ENCODE data around the gene S100A11.
A peak's percentile ranks its signal among the peaks of the same experiment; 100 is the strongest.

Gene S100A11

GRCh38 chr1:152038871-152039270, 2.1 kb upstream of the S100A11 start:
- no peak for DNase-seq

GRCh38 chr1:152035539-152036266, 1.1 kb downstream of the S100A11 start:
- DNase-seq: no peak

DNA sequence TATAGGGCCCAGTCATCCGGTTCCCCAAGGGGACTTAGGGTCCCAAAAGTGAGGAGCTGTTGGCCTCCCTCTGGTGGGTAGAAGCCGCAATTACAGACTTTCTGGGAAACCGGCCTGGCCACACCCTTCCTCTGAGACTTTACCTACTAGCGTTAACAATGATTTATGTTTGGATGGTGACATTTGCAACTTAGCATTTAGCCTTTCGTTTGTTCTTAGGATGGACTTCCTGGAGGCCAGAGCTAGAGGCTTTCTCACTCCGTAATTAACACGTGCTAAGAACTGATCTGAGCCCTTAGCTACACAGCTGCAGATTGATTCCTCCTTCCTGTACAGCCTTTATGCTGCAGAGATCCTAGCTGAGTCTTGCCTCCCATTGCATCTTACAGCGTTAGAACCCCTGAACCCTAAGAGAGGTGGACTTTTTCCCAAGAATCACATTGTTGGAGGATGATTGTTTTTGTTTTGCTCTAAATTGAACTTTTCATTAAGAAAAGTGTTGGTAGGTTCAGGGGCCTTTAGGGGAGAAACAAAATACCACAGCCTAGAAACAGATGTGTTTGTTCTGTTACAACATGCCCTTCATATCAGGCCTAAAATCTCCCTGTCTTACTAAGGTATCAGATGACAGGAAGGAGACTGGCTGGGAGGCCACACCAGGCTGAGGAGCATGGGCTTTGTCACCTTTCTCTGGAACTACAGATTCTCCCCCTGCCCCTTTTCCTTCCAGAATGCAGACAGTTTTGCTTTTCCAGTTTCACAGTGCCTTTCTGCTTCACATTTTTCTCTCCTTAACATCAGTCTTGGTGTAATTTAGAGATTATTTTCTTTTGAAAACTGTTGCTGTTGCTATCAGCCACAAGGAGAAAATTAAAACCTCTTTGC, 1.9 kb downstream of the S100A11 start:
- DNase-seq: peak; percentile 56

DNA sequence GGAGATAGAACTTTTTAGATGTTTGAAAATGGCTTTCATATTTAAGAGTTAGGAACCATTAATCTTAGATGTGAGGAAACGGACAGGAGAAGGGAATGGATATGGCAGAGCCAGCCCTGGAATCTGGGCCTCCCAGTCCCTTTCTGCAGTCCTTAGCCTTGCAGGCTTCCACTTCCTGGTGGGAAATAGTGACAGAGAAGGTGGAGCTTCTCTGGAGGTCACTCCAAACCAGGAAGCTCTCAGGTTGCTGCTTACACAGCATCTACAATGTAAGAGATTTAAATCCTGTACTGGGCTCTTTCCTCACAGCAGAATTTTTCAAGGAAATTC, 2.5 kb downstream of the S100A11 start:
- no peak for DNase-seq

DNA sequence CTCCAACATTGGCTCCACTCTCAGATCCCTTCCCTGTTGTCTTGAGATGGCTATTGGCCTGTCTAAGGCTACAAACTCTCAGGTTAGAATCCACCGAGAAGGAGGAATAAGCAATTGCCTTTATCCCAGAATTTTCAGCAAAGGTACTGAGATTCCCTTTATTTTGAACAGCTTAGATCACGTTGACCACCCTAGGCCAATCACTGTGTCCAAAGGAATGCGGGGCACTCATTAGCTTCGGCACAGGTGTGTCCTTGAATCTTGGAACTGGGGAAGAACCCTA, 6.9 kb downstream of the S100A11 start:
- DNase-seq: no peak

DNA sequence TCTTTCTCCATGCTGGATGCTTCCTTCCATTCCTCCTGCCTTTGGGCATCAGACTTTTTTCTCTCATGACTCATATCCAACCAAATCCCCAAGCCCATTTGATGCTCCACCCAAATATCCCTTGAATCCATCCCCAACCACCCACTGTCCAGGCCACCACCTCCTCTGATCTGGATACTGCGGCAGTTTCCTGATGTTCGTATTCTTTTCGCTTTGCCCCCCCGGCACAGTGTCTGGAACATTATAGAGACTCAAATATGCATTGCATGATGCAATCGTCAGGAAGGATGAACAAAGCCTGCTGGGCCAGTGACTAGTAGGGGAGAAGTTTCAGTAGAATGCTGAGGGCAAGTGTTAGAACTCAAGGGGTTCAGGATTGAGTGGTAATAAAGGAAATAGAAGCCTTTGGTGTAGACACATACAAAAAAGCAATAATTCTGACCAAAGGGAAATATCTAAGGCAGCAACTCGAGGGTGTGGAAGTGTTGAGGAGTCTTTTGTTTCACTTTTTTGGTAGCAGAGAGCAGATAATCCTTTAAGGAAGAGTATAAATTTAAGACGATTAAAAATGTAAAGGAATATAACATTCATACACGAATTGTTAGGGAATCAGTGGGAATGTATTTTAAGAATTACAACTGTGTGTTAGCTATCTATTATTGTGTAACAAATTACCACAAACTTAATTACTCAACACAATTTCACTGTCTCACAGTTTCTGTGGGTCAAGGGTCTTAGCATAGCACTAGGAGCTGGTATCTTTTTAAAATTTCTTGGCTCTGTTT, 7.5 kb downstream of the S100A11 start:
- DNase-seq: no peak

DNA sequence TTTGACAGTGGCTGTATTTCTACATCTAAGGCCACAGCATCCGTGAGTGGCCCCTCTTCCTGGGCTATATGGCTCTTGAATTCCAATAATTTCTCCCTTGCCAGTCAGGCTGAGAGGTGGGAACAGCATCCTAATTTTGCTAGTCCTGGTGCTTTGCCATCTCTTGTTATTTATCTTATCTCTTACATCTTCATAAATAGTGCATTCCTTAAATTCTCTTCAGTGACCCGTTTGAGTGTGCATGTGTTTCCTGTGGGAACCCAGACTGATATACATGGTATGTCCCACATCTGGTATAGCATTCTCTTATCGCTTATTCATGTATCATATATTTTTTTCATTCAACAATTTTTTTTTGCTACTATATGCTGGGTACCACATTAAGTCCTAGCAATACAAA, 9.9 kb downstream of the S100A11 start:
- no peak for DNase-seq

DNA sequence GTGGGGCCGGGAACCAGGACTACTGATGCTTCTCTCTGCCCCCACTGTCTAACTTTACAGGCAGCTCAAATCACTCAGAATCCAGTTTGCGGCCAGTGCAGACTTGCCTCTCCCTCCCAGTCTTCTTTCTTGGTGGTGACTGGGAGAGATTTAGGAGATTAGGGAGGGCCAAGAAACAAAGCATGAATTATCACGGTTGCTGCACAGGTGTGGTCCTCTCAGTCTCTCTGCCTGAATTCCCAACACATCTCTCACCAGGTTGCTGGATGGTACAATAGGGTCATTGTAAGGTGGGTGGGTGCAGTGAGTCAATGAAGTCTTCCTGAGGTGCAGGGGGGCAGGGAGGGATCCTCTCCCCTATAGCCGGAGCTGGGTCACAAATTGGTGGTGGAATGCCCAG, 12.6 kb downstream of the S100A11 start:
- no peak for DNase-seq

DNA sequence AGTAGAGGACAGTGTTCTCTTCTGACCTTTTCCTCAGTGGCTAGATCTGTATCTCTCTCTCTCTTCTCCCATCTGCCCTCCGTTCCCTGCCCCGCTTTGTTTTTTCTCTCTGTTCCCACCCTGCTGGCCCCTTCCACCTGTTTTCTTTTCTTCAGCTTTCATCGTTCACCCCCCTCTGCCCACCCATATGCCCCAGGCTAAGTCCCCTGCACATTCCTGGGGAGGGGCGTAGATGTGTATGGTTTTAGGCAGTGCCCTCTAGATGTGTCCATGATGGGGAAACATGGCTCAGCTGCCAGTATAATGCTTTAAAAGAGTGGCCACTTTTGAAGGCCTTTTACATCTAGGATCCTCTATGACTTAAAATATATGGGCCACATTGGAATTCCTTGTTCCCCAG, 13.6 kb downstream of the S100A11 start:
- no peak for DNase-seq

- no peak for DNase-seq
Observed at GRCh38 chr1:152022474-152022873, 14.3 kb downstream of the S100A11 start.

GRCh38 chr1:152021569-152021968, 15.2 kb downstream of the S100A11 start:
- DNase-seq: no peak

DNA sequence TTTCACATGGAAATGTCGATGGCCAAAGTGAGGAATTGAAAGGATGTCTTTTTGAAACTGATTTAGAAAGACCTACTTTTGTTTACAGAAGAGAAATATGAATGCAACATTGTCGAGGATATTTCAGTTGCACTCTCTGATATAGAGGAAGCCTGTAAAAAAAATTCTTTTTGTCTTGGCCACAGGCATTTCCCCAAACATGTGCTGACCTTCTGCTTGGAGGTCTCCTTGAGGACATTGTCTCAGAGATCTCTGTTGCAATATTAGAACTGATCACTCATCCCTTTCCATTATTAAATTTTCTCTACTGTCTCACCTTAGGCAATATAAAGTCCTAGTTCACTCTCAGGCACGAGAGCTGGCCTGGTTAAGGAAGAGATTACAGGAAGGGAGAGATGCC, 16.0 kb downstream of the S100A11 start:
- DNase-seq: no peak

DNA sequence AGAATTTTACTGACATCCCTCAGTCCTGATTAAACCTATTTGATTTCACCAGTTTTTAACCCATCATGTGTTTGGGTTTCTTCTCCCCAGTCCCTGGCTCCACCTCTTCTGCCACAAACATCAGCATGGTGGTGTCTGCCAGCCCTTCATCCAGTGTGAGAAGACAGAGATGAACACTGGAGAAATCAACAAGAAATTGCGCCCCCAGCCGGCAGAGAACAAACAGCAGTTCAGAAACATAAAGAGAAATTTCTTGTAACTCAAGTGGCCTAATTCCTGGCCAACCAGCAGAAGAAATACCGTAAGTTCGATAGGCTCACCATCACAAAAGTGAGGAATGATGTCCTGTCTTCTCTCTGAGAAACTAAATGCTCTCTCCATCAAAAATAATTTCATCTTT, 18.3 kb downstream of the S100A11 start:
- DNase-seq: no peak

GRCh38 chr1:152015766-152016165, 21.0 kb downstream of the S100A11 start:
- DNase-seq: no peak

- DNase-seq: no peak
Observed at GRCh38 chr1:152014943-152015342, 21.9 kb downstream of the S100A11 start.

DNA sequence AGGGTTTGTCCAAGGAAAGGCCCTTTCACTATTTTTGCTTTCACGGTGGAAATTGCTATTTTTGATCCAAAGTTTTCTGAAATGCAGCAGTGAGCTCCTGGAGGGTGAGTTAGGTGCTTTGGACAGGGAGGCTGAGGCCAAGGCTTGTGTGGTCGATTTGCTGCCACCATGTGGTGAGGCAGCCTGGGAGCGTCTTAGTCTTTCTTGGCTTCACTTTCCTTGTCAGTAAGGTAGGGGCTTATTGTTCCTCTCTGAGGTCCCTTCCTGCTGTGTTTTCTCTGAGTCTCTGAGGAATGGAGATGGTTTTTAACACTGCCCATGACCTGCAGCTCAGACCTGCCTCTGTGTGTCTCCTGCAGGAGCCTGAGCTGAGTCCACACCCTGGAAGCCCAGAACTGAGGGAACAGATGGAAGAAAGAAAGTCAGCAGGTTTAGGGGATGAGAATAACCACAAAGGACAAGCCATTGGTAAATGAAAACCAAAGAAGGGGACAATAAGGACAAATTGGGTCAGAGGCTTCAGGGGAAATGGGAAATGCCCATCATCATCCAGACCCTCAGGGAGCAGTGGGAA, 23.1 kb downstream of the S100A11 start:
- DNase-seq: no peak

- DNase-seq: no peak
Observed at GRCh38 chr1:152009691-152010090, 27.1 kb downstream of the S100A11 start.

GRCh38 chr1:152007047-152007446, 29.8 kb downstream of the S100A11 start:
- DNase-seq: no peak

GRCh38 chr1:152005360-152005912, 31.4 kb downstream of the S100A11 start:
- no peak for DNase-seq

GRCh38 chr1:152003846-152004442, 32.9 kb downstream of the S100A11 start:
- no peak for DNase-seq

DNA sequence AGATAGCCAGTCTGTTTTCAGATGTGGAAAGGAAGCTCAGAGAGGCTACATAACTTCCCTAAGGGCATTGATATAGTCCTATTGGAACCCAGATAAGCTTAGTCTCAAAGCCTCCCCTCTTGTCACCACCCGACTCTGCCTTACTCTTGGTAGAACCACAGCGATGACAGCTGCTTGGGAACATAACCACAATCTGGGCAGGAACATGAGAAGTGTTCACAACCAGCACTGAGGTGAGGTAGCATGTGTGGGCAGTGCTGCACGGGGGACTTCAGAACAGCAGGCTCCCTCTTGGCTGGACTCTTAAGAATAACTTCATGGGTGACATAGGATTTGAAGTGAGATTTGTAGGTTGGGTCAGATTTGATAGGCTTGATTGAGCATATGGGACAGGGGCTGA, 33.8 kb downstream of the S100A11 start:
- no peak for DNase-seq

DNA sequence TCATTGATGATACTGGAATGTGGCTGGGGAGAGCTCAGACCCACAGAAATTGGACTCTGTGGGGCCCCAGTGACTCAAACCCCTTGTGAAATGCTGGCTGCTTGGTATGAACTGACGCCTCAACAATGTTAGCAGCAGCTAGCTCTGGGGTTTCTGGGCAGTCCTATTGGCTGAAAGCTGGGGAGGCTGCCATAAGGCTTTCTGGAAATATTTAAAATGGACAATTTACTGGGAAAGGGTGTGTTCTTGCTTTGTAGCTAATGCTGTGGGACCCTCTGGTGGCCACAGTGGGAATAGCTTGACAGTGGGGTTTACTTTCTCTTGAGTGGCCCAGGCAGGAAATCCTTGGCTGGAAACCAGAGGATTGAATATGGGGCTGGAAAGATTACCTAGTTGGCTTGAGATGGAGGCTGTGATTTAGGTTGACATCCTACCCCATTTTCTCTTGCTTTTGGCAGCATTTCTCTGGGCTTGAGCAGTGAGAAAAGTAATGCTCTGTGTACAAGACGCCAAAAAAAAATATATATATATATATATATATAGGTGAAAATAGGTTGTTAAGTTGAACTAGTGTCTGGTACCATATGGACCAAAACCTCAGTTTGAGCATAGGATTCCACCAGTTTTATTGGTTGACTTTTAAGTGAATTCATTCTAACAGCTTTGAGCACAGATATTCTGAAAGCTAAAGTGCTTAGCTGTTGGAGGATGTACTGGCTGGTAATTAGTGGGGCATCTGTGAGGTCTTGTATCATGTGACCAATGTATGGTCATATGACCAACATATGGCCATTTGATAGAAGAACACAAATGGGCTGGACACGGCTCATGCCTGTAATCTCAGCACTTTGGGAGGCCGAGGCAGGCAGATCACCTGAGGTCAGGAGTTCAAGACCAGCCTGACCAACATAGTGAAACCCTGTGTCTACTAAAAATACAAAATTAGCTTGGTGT, 34.9 kb downstream of the S100A11 start:
- peak; percentile 81 for DNase-seq
